Right lobe of liver (tissue), 4 donors: ENCODE measurements around the gene KRTAP6-3.

ENCODE experiments used
- POLR2A ChIP-seq: fragments of 450-650 bp; IDR thresholded peaks from one replicate; pipeline ENCODE4 v1.6.1; 2017; ENCODE audit warnings: antibody characterized with exemption, mild to moderate bottlenecking
- TF ChIP-seq, protein P1 (sequence below), 4 donors: fragments of 200-600 bp in 3 of 4; fragments of 450-650 bp in 1 of 4; IDR thresholded peaks; one replicate each; pipeline versions ENCODE4 v1.5.1 to v1.8.0; 2016 to 2022; ENCODE audit warnings: antibody characterized with exemption in 4 of 4, mild to moderate bottlenecking in 2 of 4
- donor health status: DM: no; HTN: no; CAD: no.
- donor health status: DM: no; HTN: no; CAD: no.
- donor health status: DM: no; HTN: yes; CAD: no.

DNA sequence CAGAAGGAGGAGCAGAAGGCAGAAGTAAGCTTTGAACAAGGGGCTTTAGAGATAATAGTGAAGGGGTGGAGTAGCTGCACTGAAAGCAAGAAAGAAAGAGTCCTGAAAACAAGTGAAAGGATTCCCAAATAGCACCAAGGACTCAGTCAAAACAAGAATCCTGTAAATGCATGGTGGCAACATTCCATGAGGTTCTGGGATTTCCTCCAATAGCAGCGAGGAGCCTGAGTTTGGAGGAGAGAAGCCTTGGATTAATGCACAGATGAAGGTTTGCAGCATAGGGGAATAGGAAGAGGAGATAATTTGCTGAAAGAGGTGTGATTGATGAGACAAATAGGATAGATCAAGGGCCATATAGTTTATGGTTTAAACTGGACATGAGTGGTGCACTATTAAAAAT lies 12.9 kb upstream of the KRTAP6-3 start:
- TF ChIP-seq POLR2A, result no peak
- TF ChIP-seq, protein P1, sequence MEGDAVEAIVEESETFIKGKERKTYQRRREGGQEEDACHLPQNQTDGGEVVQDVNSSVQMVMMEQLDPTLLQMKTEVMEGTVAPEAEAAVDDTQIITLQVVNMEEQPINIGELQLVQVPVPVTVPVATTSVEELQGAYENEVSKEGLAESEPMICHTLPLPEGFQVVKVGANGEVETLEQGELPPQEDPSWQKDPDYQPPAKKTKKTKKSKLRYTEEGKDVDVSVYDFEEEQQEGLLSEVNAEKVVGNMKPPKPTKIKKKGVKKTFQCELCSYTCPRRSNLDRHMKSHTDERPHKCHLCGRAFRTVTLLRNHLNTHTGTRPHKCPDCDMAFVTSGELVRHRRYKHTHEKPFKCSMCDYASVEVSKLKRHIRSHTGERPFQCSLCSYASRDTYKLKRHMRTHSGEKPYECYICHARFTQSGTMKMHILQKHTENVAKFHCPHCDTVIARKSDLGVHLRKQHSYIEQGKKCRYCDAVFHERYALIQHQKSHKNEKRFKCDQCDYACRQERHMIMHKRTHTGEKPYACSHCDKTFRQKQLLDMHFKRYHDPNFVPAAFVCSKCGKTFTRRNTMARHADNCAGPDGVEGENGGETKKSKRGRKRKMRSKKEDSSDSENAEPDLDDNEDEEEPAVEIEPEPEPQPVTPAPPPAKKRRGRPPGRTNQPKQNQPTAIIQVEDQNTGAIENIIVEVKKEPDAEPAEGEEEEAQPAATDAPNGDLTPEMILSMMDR (IDR thresholded peaks at IDR 0.05), result no peak
